HepG2 (cell line): ENCODE data around the gene IRS1. TPM values are rescaled to one million over a fixed set of nuclear protein-coding genes. Genes with fewer than 3 reads are reported as not detected.

Experiments
- ELF4 ChIP-seq: sonication (generic); formaldehyde crosslinking; IDR thresholded peaks from 2 replicates; pipeline ENCODE4 v1.5.0; 2020; ENCODE audit warnings: missing genetic modification reagents, mild to moderate bottlenecking, moderate library complexity, borderline replicate concordance
- EP300 ChIP-seq, 3 experiments: sonication (generic) in 1 of 3; formaldehyde crosslinking in 1 of 3; IDR thresholded peaks; 2 replicates each; pipeline versions ENCODE4 v1.5.1 to v1.6.1; 2011 to 2020; ENCODE audit warnings: low read depth in 2 of 3, low read length in 2 of 3, borderline replicate concordance in 1 of 3, improper control_type of control experiment in 1 of 3, mild to moderate bottlenecking in 1 of 3, missing genetic modification reagents in 1 of 3, moderate library complexity in 1 of 3
- ETV6 ChIP-seq: sonication (generic); formaldehyde crosslinking; conservative IDR thresholded peaks from 2 replicates; pipeline ENCODE4 v1.4.0; 2020; ENCODE audit warnings: missing genetic modification reagents
- FOXJ3 ChIP-seq: sonication (generic); formaldehyde crosslinking; IDR thresholded peaks from 2 replicates; pipeline ENCODE4 v1.4.0; 2020; ENCODE audit warnings: missing genetic modification reagents, mild to moderate bottlenecking, borderline replicate concordance
- FOXK2 ChIP-seq: fragments of 450-650 bp; IDR thresholded peaks from 2 replicates; pipeline ENCODE4 v1.6.1; 2016
- HDAC2 ChIP-seq: sonication (generic); formaldehyde crosslinking; IDR thresholded peaks from 2 replicates; pipeline ENCODE4 v1.4.0; 2020; ENCODE audit warnings: missing genetic modification reagents
- MIER3 ChIP-seq: IDR thresholded peaks from 2 replicates; pipeline ENCODE4 v1.6.1; 2016; ENCODE audit warnings: missing compliant biosample characterization, borderline replicate concordance
- MLLT10 ChIP-seq: sonication (generic); formaldehyde crosslinking; IDR thresholded peaks from 2 replicates; pipeline ENCODE4 v1.4.0; 2020; ENCODE audit warnings: missing genetic modification reagents
- MTA3 ChIP-seq: sonication (generic); formaldehyde crosslinking; IDR thresholded peaks from 2 replicates; pipeline ENCODE4 v1.4.0; 2020; ENCODE audit warnings: missing genetic modification reagents
- RBFOX2 ChIP-seq: fragments of 200-400 bp; formaldehyde crosslinking; IDR thresholded peaks from 2 replicates; pipeline ENCODE4 v1.6.1; 2017; ENCODE audit warnings: low read depth, mild to moderate bottlenecking, low read length
- REPIN1 ChIP-seq: sonication (generic); formaldehyde crosslinking; IDR thresholded peaks from 2 replicates; pipeline ENCODE4 v1.8.0; 2022; ENCODE audit warnings: missing genetic modification reagents, low read depth, mild to moderate bottlenecking, borderline replicate concordance
- RNF2 ChIP-seq: fragments of 450-650 bp; conservative IDR thresholded peaks from 2 replicates; pipeline ENCODE4 v1.6.1; 2016; ENCODE audit warnings: low read depth
- TMF1 ChIP-seq: sonication (generic); formaldehyde crosslinking; IDR thresholded peaks from 2 replicates; pipeline ENCODE4 v1.8.1; 2022; ENCODE audit warnings: low read depth, missing genetic modification reagents
- TOPORS ChIP-seq: sonication (generic); formaldehyde crosslinking; IDR thresholded peaks from 2 replicates; pipeline ENCODE4 v1.8.0; 2023; ENCODE audit warnings: mild to moderate bottlenecking, missing genetic modification reagents
- ZBTB43 ChIP-seq: sonication (generic); formaldehyde crosslinking; conservative IDR thresholded peaks from 2 replicates; pipeline ENCODE4 v1.4.0; 2020; ENCODE audit warnings: missing genetic modification reagents
- ZFP1 ChIP-seq: IDR thresholded peaks from 2 replicates; pipeline ENCODE4 v1.6.1; 2016
- ZNF646 ChIP-seq: sonication (generic); formaldehyde crosslinking; IDR thresholded peaks from 2 replicates; pipeline ENCODE4 v1.9.0; 2021; ENCODE audit warnings: mild to moderate bottlenecking, missing genetic modification reagents
- ZNF652 ChIP-seq: IDR thresholded peaks from 2 replicates; pipeline ENCODE4 v1.6.1; 2016; ENCODE audit warnings: low read depth, borderline replicate concordance
- ZSCAN31 ChIP-seq: sonication (generic); formaldehyde crosslinking; IDR thresholded peaks from 2 replicates; pipeline ENCODE4 v1.5.0; 2020; ENCODE audit warnings: low read depth, mild to moderate bottlenecking, missing genetic modification reagents
- polyA plus RNA-seq, 8 experiments: library from polyadenylated mRNA; depleted of rRNA in 3 of 8; stranded (reverse) in 7 of 8; unstranded in 1 of 8; fragments of >200 nt; fragmentation: Illumina TruSeq in 4 of 8; extraction: Trizol in 4 of 8; gene quantifications; 2 replicates each; pipeline versions ENCODE4 v1.2.1 to v1.2.3, GENCODE V29; 2011 to 2016; ENCODE audit warnings: low read depth in 4 of 8, missing spikeins in 1 of 8, mixed read lengths in 1 of 8; ENCODE audit not compliant: insufficient read depth in 1 of 8
- total RNA-seq, 5 experiments: library from RNA; depleted of rRNA; stranded (reverse); fragments of >200 nt; fragmentation: Illumina TruSeq; extraction: Trizol; gene quantifications; 2 replicates each; pipeline ENCODE4 v1.2.3, GENCODE V29; 2016; ENCODE audit warnings: low read depth in 1 of 5
- TF ChIP-seq, protein P1 (sequence below): IDR thresholded peaks from 2 replicates; pipeline ENCODE4 v1.6.1; 2018; ENCODE audit warnings: missing genetic modification reagents, mild to moderate bottlenecking, missing compliant biosample characterization

Gene IRS1
- total and polyA plus RNA-seq, 2 of the 13 experiments (the other 11 are each of a cell fraction or from before 2014, with no cell fraction given), result 8.7 to 9.0 TPM

DNA sequence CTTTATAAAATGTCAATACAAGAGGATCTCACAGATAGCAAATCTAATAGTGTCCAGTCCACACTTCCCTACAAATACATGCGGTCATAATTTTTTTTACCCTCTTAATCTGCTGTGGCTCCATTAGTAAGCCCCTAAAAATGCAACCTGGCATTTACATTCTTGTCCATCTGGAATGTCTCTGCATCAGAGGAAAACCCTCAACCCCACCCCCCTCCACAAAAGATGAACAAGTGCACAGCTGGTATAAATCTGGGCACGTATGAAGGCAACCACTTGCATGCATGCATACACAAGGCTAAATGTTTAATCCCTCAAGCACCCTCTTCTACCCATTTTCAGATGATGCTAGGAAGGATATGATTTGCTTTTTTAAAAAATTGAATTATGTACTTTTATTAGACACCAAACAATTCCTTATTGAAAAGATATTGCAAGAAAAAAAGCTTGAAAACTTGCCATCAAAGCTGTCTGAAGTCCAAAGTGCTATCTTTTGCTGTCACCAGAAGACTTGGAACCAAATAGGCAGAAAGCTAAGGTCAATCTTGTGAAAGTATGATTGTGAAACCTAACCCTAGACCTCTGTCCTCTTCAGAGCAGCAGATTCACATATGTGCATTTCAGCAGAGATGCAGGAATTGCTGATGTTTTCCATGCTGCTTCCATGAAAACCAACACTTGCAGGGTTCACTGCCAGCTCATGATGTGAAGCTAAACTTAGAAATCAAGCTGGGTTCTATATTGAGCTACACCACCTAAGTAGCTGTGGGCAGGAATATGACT, 39.0 kb downstream of the IRS1 start (continued):
- TF ChIP-seq ZNF652 (CRISPR knock-in tag), result peak; percentile 56; the same call in 1 of the 2 replicates
- peak; percentile 95 for TF ChIP-seq FOXJ3 (CRISPR knock-in tag)
- peak; percentile 98 for TF ChIP-seq HDAC2 (CRISPR knock-in tag)
- TF ChIP-seq TOPORS, result peak; percentile 89; the same call in 1 of the 2 replicates
- TF ChIP-seq ZSCAN31 (CRISPR knock-in tag), result 0 out of 2 replicates have a peak, but pooled peaks have one; percentile 47
- TF ChIP-seq FOXK2, result no peak
- 0 out of 2 replicates have a peak, but pooled peaks have one; percentile 57 for TF ChIP-seq ZBTB43
- no peak for TF ChIP-seq ZNF646 (CRISPR knock-in tag)
- TF ChIP-seq ETV6, result no peak
- peak; percentile 90 for TF ChIP-seq MIER3
- TF ChIP-seq RNF2, result no peak
- TF ChIP-seq TMF1 (CRISPR knock-in tag), result 0 out of 2 replicates have a peak, but pooled peaks have one; percentile 47
- TF ChIP-seq MTA3 (CRISPR knock-in tag), result no peak
- TF ChIP-seq, protein P1, sequence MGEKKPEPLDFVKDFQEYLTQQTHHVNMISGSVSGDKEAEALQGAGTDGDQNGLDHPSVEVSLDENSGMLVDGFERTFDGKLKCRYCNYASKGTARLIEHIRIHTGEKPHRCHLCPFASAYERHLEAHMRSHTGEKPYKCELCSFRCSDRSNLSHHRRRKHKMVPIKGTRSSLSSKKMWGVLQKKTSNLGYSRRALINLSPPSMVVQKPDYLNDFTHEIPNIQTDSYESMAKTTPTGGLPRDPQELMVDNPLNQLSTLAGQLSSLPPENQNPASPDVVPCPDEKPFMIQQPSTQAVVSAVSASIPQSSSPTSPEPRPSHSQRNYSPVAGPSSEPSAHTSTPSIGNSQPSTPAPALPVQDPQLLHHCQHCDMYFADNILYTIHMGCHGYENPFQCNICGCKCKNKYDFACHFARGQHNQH (CRISPR knock-in tag), result peak; percentile 71; the same call in 1 of the 2 replicates
- no peak for TF ChIP-seq ZFP1 (CRISPR knock-in tag)
- TF ChIP-seq EP300 (IDR thresholded peaks at IDR 0.05; ENCODE audit: low read depth in 2 of 2, low read length in 2 of 2), result peak; percentile 95 to 97; a peak in 3 of 4 replicates
- peak; percentile 55 for TF ChIP-seq EP300 (CRISPR knock-in tag; IDR thresholded peaks at IDR 0.05; ENCODE audit: borderline replicate concordance)
- TF ChIP-seq MLLT10 (CRISPR knock-in tag), result no peak
- peak; percentile 96 for TF ChIP-seq REPIN1 (CRISPR knock-in tag)
- no peak for TF ChIP-seq RBFOX2
- TF ChIP-seq ELF4 (CRISPR knock-in tag), result no peak
